GM12878 (cell line): Measurements from ENCODE around the gene ATP4B. TPM values are rescaled to one million over a fixed set of nuclear protein-coding genes. Genes with fewer than 3 reads are reported as not detected.

Experiments used
- ATAC-seq: fragments of 200-7000 bp; cut with Tn5 transposase; 3 replicates; pipeline ENCODE4 v1.9.1; 2020; ENCODE audit warnings: mild to moderate bottlenecking, moderate library complexity
- BruUV-seq: library from RNA; stranded (reverse); fragments of 400-500 nt; replicated peaks from 2 replicates; lab custom pipeline; 2021; lab: Mats Ljungman, UMichigan
- CTCF ChIA-PET: fragments of 300-600 bp; sonication (Branson Sonifier 250); formaldehyde crosslinking; extraction: SDS; loops from one replicate; lab custom pipeline; 2021; ENCODE audit warnings: inconsistent platforms; lab: Yijun Ruan, JAX
- POLR2A ChIA-PET: fragments of 350-600 bp; formaldehyde crosslinking; extraction: SDS; loops from one replicate; lab custom pipeline; 2021; ENCODE audit warnings: inconsistent platforms; lab: Charles Lee
- RAD21 ChIA-PET: fragments of 300-600 bp; sonication (Branson Sonifier 250); formaldehyde crosslinking; loops from one replicate; lab custom pipeline; 2023; ENCODE audit warnings: antibody characterized with exemption; ENCODE audit not compliant: unreplicated experiment; lab: Charles Lee
- SMC1A ChIA-PET: fragments of 300-600 bp; sonication (Branson Sonifier 250); formaldehyde crosslinking; loops from one replicate; lab custom pipeline; 2023; ENCODE audit not compliant: unreplicated experiment, uncharacterized antibody; lab: Charles Lee
- DNase-seq: peaks from one replicate; pipeline ENCODE4 v3.0.0-alpha.2; 2011; ENCODE audit warnings: low read depth, low spot score
- FAIRE-seq: peaks from 3 replicates; lab custom pipeline; 2011; peaks lifted over from hg19 to GRCh38; lab: Jason Lieb, UNC
- H2AFZ ChIP-seq: 2 replicates; pipeline ENCODE4 v1.6.0; 2011; ENCODE audit warnings: low read depth, low read length, control low read depth; ENCODE audit not compliant: control insufficient read depth
- H3K27ac ChIP-seq: 2 replicates; pipeline ENCODE4 v1.5.1; 2011; ENCODE audit warnings: control low read depth; ENCODE audit not compliant: control insufficient read depth, insufficient read depth
- H3K27me3 ChIP-seq, 2 experiments: replicated peaks in 1 of 2; 2 replicates each; pipeline versions ENCODE4 v1.6.0 to v1.6.1; 2011; ENCODE audit warnings: low read length in 1 of 2; ENCODE audit not compliant: control insufficient read depth in 2 of 2, insufficient read depth in 2 of 2
- H3K36me3 ChIP-seq, 2 experiments: 2 replicates each; pipeline ENCODE4 v1.5.1; 2011; ENCODE audit warnings: low read length in 1 of 2; ENCODE audit not compliant: control insufficient read depth in 2 of 2, insufficient read depth in 2 of 2
- H3K4me1 ChIP-seq: 2 replicates; pipeline ENCODE4 v1.6.1; 2011; ENCODE audit warnings: mild to moderate bottlenecking, low read length, moderate library complexity, mixed read lengths; ENCODE audit not compliant: control insufficient read depth, insufficient read depth
- H3K4me2 ChIP-seq: 2 replicates; pipeline ENCODE4 v1.6.0; 2011; ENCODE audit warnings: control low read depth; ENCODE audit not compliant: control insufficient read depth, insufficient read depth
- H3K4me3 ChIP-seq: fragments of 200-600 bp; sonication (generic); 2 replicates; pipeline ENCODE4 v1.5.1; 2016
- H3K79me2 ChIP-seq: 2 replicates; pipeline ENCODE4 v1.6.0; 2011; ENCODE audit warnings: low read length; ENCODE audit not compliant: control insufficient read depth, insufficient read depth
- H3K9ac ChIP-seq: 2 replicates; pipeline ENCODE4 v1.8.0; 2011; ENCODE audit warnings: low read length, control low read depth, mixed read lengths; ENCODE audit not compliant: control insufficient read depth, insufficient read depth
- H3K9me3 ChIP-seq: replicated peaks from 3 replicates; pipeline ENCODE4 v1.5.1; 2011; ENCODE audit warnings: mild to moderate bottlenecking, low read length; ENCODE audit not compliant: control insufficient read depth, insufficient read depth
- H4K20me1 ChIP-seq: 2 replicates; pipeline ENCODE4 v1.6.0; 2011; ENCODE audit not compliant: control insufficient read depth, insufficient read depth
- CBX3 ChIP-seq: fragments of 200-600 bp; sonication (generic); IDR thresholded peaks from 2 replicates; pipeline ENCODE4 v1.6.1; 2016; ENCODE audit warnings: low read depth, borderline replicate concordance
- ESRRA ChIP-seq: IDR thresholded peaks from 2 replicates; pipeline ENCODE4 v1.6.1; 2012; ENCODE audit warnings: mild to moderate bottlenecking, low read length, improper control_type of control experiment
- ETV6 ChIP-seq, 2 experiments: fragments of 450-650 bp in 1 of 2; IDR thresholded peaks in 1 of 2; conservative IDR thresholded peaks in 1 of 2; 2 replicates each; pipeline ENCODE4 v1.6.1; 2014; ENCODE audit warnings: antibody characterized with exemption in 1 of 2, borderline replicate concordance in 1 of 2, low read depth in 1 of 2, mild to moderate bottlenecking in 1 of 2, moderate library complexity in 1 of 2
- FOXM1 ChIP-seq: IDR thresholded peaks from 2 replicates; pipeline ENCODE4 v1.6.1; 2012; ENCODE audit warnings: low read depth, mild to moderate bottlenecking, inconsistent platforms, low read length, moderate library complexity
- HDGF ChIP-seq: fragments of 450-650 bp; IDR thresholded peaks from 2 replicates; pipeline ENCODE4 v1.6.1; 2016; ENCODE audit warnings: antibody characterized with exemption
- KLF5 ChIP-seq: fragments of 450-650 bp; IDR thresholded peaks from 2 replicates; pipeline ENCODE4 v1.6.1; 2014; ENCODE audit warnings: mild to moderate bottlenecking; ENCODE audit not compliant: partially characterized antibody
- MEF2B ChIP-seq: fragments of 450-650 bp; IDR thresholded peaks from 2 replicates; pipeline ENCODE4 v1.6.1; 2018; ENCODE audit warnings: mild to moderate bottlenecking, moderate library complexity; ENCODE audit not compliant: partially characterized antibody, poor library complexity, severe bottlenecking
- NFXL1 ChIP-seq: fragments of 450-650 bp; IDR thresholded peaks from 2 replicates; pipeline ENCODE4 v1.6.1; 2017; ENCODE audit warnings: antibody characterized with exemption, mild to moderate bottlenecking, borderline replicate concordance
- NFYA ChIP-seq: IDR thresholded peaks from 2 replicates; pipeline ENCODE4 v1.6.1; 2011; ENCODE audit warnings: low read depth, mild to moderate bottlenecking, low read length, improper control_type of control experiment, borderline replicate concordance
- RAD21 ChIP-seq: IDR thresholded peaks from 2 replicates; pipeline ENCODE4 v1.6.1; 2011; ENCODE audit warnings: mild to moderate bottlenecking, low read depth, low read length, moderate library complexity; ENCODE audit not compliant: insufficient read depth
- RELA ChIP-seq: fragments of 450-650 bp; IDR thresholded peaks from 2 replicates; pipeline ENCODE4 v1.8.0; 2014; ENCODE audit warnings: borderline replicate concordance; ENCODE audit not compliant: partially characterized antibody
- SMAD5 ChIP-seq: IDR thresholded peaks from 2 replicates; pipeline ENCODE4 v1.6.1; 2016; ENCODE audit warnings: antibody characterized with exemption, low read depth
- WRNIP1 ChIP-seq: IDR thresholded peaks from 2 replicates; pipeline ENCODE4 v1.6.1; 2011; ENCODE audit warnings: low read depth, low read length, improper control_type of control experiment, borderline replicate concordance
- YY1 ChIP-seq: IDR thresholded peaks from 2 replicates; pipeline ENCODE4 v1.6.1; 2011; ENCODE audit warnings: low read depth, mild to moderate bottlenecking, low read length
- ZSCAN29 ChIP-seq: fragments of 450-650 bp; IDR thresholded peaks from 2 replicates; pipeline ENCODE4 v1.6.1; 2017; ENCODE audit warnings: mild to moderate bottlenecking, moderate library complexity
- WGBS: methylation state at CpG from one replicate; pipeline ENCODE4 v1.1.6; 2016; ENCODE audit warnings: low lambda C conversion rate; ENCODE audit not compliant: insufficient replicate concordance, insufficient coverage; ENCODE audit errors: missing lambda C conversion rate; 5-methylcytosine and 5-hydroxymethylcytosine counted together
- in situ Hi-C: fragments of 300-500 bp; cut with MboI; formaldehyde crosslinking; loops from 9 replicates; pipeline ENCODE4 v1.14.3; 2018; ENCODE audit warnings: mixed read lengths
- intact Hi-C: fragments of 100-400 bp; cut with micrococcal nuclease; formaldehyde crosslinking; loops from one replicate; pipeline ENCODE4 v1.14.2; 2022; ENCODE audit not compliant: unreplicated experiment
- polyA plus RNA-seq, 11 experiments: library from polyadenylated mRNA; depleted of rRNA in 4 of 11; unstranded in 6 of 11; stranded (reverse) in 5 of 11; fragments of >200 nt; fragmentation: Nextera tagmentation in 4 of 11; fragmentation: Illumina TruSeq in 1 of 11; extraction: Ambion mirVana in 4 of 11; extraction: Trizol in 1 of 11; gene quantifications; 1 replicate in 1 of 11; 2 replicates in 10 of 11; pipeline versions ENCODE4 v1.2.1 to v1.2.3, GENCODE V29; 2011 to 2016; ENCODE audit warnings: inconsistent platforms in 2 of 11, missing spikeins in 2 of 11, low read depth in 1 of 11
- total RNA-seq, 4 experiments: library from RNA; depleted of rRNA in 3 of 4; stranded (reverse); fragments of >200 nt in 3 of 4; fragmentation: Illumina TruSeq in 1 of 4; extraction: Trizol in 1 of 4; gene quantifications; 2 replicates each; pipeline versions ENCODE4 v1.2.1 to v1.2.3, GENCODE V29; 2013 to 2021
- TF ChIP-seq, protein P1 (sequence below): fragments of 450-650 bp; IDR thresholded peaks from 2 replicates; pipeline ENCODE4 v1.6.1; 2017; ENCODE audit warnings: borderline replicate concordance

ATP4B gene
- total and polyA plus RNA-seq, 10 of the 15 experiments (the other 5 are each of a cell fraction or from before 2014, with no cell fraction given), result 0.05 to 0.33 (median 0.20) TPM; not detected in 4

DNA sequence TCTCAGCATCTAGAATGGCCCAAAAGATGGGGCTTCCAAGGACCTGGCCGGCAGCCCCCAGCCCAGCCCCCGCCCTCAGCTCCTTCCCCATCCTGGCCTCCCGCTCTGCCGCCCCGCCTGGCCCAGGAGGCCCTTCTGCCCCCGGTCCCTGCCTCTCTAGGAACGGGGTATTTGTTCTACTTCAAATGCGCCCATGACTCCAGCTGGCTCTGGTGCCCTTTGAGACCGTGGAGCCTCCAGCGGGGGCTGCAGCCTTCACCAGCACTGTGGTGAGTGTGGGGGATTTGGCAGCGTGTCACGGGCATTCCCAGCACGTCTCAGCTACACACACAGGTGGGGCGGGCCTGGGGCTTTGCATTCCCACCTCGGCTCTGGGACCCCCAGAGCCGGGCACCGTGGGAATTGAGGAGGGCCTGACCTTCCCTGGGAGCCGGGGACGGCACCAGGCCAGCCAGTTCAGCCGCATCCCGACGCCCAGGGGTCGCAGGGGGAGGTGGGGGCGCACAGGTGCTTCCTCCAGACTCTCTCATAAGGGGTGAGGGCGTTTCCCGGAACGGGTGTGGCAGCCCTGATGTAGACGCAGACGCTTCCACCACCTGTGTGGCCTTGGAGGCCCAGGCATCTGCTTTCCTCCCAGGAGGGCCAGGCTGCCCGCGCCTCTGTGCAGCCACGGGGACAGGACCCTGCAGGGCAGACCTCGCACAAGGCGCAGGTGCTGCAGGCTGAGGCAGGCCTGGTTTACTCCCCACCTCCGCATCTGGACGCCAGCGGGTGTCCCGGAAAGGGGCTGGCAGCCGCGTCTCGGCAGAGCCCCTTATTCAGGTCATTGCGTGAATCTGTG is 947 bp downstream of the ATP4B start:
- DNase-seq (no peak), FAIRE-seq (no peak), ATAC-seq (no peak)
- Histone ChIP-seq H3K36me3 (no peaks in the 10 kb centered on the region), H2AFZ (no peak overlapping the region), H3K79me2 (no peaks in the 10 kb centered on the region), H3K4me2 (no peak overlapping the region), H3K27ac (no peak overlapping the region), H3K4me1 (no peaks in the 10 kb centered on the region), H3K27me3 (no peaks in the 10 kb centered on the region), H3K4me3 (no peak overlapping the region), H4K20me1 (no peaks in the 10 kb centered on the region), H3K9ac (no peak overlapping the region), H3K9me3 (no peaks in the 10 kb centered on the region)
- 57% methylated on average over 37 of the region's 42 CpGs for WGBS
- TF ChIP-seq RAD21, result no peak
- TF ChIP-seq SMAD5, result no peak
- TF ChIP-seq FOXM1, result no peak
- no peak for TF ChIP-seq HDGF
- TF ChIP-seq WRNIP1, result no peak
- TF ChIP-seq ZSCAN29, result no peak
- TF ChIP-seq NFXL1, result no peak
- TF ChIP-seq, protein P1, sequence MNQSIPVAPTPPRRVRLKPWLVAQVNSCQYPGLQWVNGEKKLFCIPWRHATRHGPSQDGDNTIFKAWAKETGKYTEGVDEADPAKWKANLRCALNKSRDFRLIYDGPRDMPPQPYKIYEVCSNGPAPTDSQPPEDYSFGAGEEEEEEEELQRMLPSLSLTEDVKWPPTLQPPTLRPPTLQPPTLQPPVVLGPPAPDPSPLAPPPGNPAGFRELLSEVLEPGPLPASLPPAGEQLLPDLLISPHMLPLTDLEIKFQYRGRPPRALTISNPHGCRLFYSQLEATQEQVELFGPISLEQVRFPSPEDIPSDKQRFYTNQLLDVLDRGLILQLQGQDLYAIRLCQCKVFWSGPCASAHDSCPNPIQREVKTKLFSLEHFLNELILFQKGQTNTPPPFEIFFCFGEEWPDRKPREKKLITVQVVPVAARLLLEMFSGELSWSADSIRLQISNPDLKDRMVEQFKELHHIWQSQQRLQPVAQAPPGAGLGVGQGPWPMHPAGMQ, result no peak
- TF ChIP-seq RELA, result no peak
- no peak for TF ChIP-seq MEF2B
- no peak for TF ChIP-seq NFYA
- TF ChIP-seq KLF5, result no peak
- no peak for TF ChIP-seq ESRRA
- TF ChIP-seq YY1, result no peak
- TF ChIP-seq CBX3, result no peak
- TF ChIP-seq ETV6 (conservative IDR thresholded peaks at IDR 0.05 in 1 of 2, IDR thresholded peaks at IDR 0.05 in 1 of 2; ENCODE audit: borderline replicate concordance in 1 of 2, low read depth in 1 of 2), result no peak
- ChIA-PET POLR2A (no interaction called here), CTCF (no interaction called here), RAD21 (no interaction called here), SMC1A (no interaction called here)
- intact Hi-C loops (no loop called here), in situ Hi-C loops (no loop called here)
- BruUV-seq, result no TSS peak
